Stomach smooth muscle (tissue), 2 donors: ENCODE measurements around the gene ZFPL1.

Experiments
- H3K27ac ChIP-seq: one replicate; pipeline ENCODE4 v1.7.0; 2013; ENCODE audit warnings: mild to moderate bottlenecking, low read length, inconsistent platforms
- H3K27me3 ChIP-seq, 2 donors: one replicate each; pipeline ENCODE4 v1.7.0; 2013; ENCODE audit warnings: low read length in 2 of 2; ENCODE audit not compliant: insufficient read depth in 2 of 2, control insufficient read depth in 1 of 2
- H3K36me3 ChIP-seq, 2 donors: one replicate each; pipeline ENCODE4 v1.7.0; 2013; ENCODE audit warnings: low read length in 2 of 2; ENCODE audit not compliant: control insufficient read depth in 2 of 2, insufficient read depth in 2 of 2
- H3K4me1 ChIP-seq: one replicate; pipeline ENCODE4 v1.7.0; 2013; ENCODE audit warnings: low read length; ENCODE audit not compliant: control insufficient read depth, insufficient read depth
- H3K4me3 ChIP-seq, 2 donors: one replicate each; pipeline ENCODE4 v1.7.0; 2013; ENCODE audit warnings: low read length in 2 of 2
- H3K9ac ChIP-seq, 2 donors: one replicate each; pipeline ENCODE4 v1.7.0; 2013; ENCODE audit warnings: low read length in 2 of 2, mild to moderate bottlenecking in 1 of 2
- H3K9me3 ChIP-seq, 2 donors: one replicate each; pipeline ENCODE4 v1.7.0; 2013; ENCODE audit warnings: low read length in 2 of 2; ENCODE audit not compliant: control insufficient read depth in 2 of 2
- donor health status: healthy.
- donor health status: Pancreatic carcinoma.

ZFPL1 gene

GRCh38 chr11:65060913-65061408, 23.1 kb upstream of the ZFPL1 start:
- H3K9me3 ChIP-seq: no peaks in the 10 kb centered on the region
- H3K4me3 ChIP-seq: no peak overlapping the region
- H3K36me3 ChIP-seq: no peaks in the 10 kb centered on the region
- peaks cover 0 to 2% of the 10 kb centered on the region in 2 donors for H3K27me3 ChIP-seq
- no peaks in the 10 kb centered on the region for H3K4me1 ChIP-seq
- no peak overlapping the region for H3K27ac ChIP-seq
- H3K9ac ChIP-seq: no peak overlapping the region

- no peak overlapping the region for H3K4me3 ChIP-seq
- H3K4me1 ChIP-seq: no peaks in the 10 kb centered on the region
- H3K9me3 ChIP-seq: no peaks in the 10 kb centered on the region
- H3K27ac ChIP-seq: no peak overlapping the region
- H3K36me3 ChIP-seq: no peaks in the 10 kb centered on the region
- peaks cover 0 to 2% of the 10 kb centered on the region in 2 donors for H3K27me3 ChIP-seq
- no peak overlapping the region for H3K9ac ChIP-seq
Measured at GRCh38 chr11:65063532-65063931, 20.5 kb upstream of the ZFPL1 start.

- H3K4me1 ChIP-seq: no peaks in the 10 kb centered on the region
- no peaks in the 10 kb centered on the region for H3K36me3 ChIP-seq
- no peak overlapping the region for H3K27ac ChIP-seq
- H3K27me3 ChIP-seq: no peaks in the 10 kb centered on the region
- no peak overlapping the region for H3K9ac ChIP-seq
- H3K4me3 ChIP-seq: no peak overlapping the region
- no peaks in the 10 kb centered on the region for H3K9me3 ChIP-seq
Measured at GRCh38 chr11:65064847-65065240, 19.2 kb upstream of the ZFPL1 start.

- H3K9ac ChIP-seq: no peak overlapping the region
- H3K9me3 ChIP-seq: no peaks in the 10 kb centered on the region
- H3K27me3 ChIP-seq: no peaks in the 10 kb centered on the region
- H3K4me3 ChIP-seq: no peak overlapping the region
- no peaks in the 10 kb centered on the region for H3K36me3 ChIP-seq
- H3K4me1 ChIP-seq: no peaks in the 10 kb centered on the region
- H3K27ac ChIP-seq: no peak overlapping the region
Measured at GRCh38 chr11:65065851-65066250, 18.2 kb upstream of the ZFPL1 start.

GRCh38 chr11:65066315-65066714, 17.7 kb upstream of the ZFPL1 start:
- Histone ChIP-seq H3K4me1 (no peaks in the 10 kb centered on the region), H3K27ac (no peak overlapping the region), H3K36me3 (no peaks in the 10 kb centered on the region), H3K4me3 (no peak overlapping the region), H3K9ac (no peak overlapping the region), H3K27me3 (no peaks in the 10 kb centered on the region), H3K9me3 (no peaks in the 10 kb centered on the region)

- H3K27ac ChIP-seq: no peak overlapping the region
- H3K4me3 ChIP-seq: no peak overlapping the region
Measured at GRCh38 chr11:65066805-65067291, 17.2 kb upstream of the ZFPL1 start.

GRCh38 chr11:65067446-65067845, 16.6 kb upstream of the ZFPL1 start:
- Histone ChIP-seq H3K4me3 (no peak overlapping the region), H3K4me1 (no peaks in the 10 kb centered on the region), H3K9me3 (no peaks in the 10 kb centered on the region), H3K9ac (no peak overlapping the region), H3K36me3 (no peaks in the 10 kb centered on the region), H3K27me3 (no peaks in the 10 kb centered on the region), H3K27ac (no peak overlapping the region)

More at GRCh38 chr11:65066805-65067291, 17.2 kb upstream of the ZFPL1 start:
- H3K9me3 ChIP-seq: no peaks in the 10 kb centered on the region
- H3K36me3 ChIP-seq: no peaks in the 10 kb centered on the region
- H3K27me3 ChIP-seq: no peaks in the 10 kb centered on the region
- H3K4me1 ChIP-seq: no peaks in the 10 kb centered on the region
- no peak overlapping the region for H3K9ac ChIP-seq

- no peak overlapping the region for H3K9ac ChIP-seq
Measured at GRCh38 chr11:65069217-65069616, 14.8 kb upstream of the ZFPL1 start.

GRCh38 chr11:65071907-65072630, 12.0 kb upstream of the ZFPL1 start:
- Histone ChIP-seq H3K27ac (no peak overlapping the region), H3K36me3 (no peaks in the 10 kb centered on the region), H3K9me3 (no peaks in the 10 kb centered on the region), H3K9ac (no peak overlapping the region), H3K4me3 (no peak overlapping the region), H3K4me1 (no peaks in the 10 kb centered on the region), H3K27me3 (no peaks in the 10 kb centered on the region)

More at GRCh38 chr11:65069217-65069616, 14.8 kb upstream of the ZFPL1 start:
- H3K4me3 ChIP-seq: no peak overlapping the region
- H3K4me1 ChIP-seq: no peaks in the 10 kb centered on the region
- no peak overlapping the region for H3K27ac ChIP-seq
- H3K27me3 ChIP-seq: no peaks in the 10 kb centered on the region
- no peaks in the 10 kb centered on the region for H3K36me3 ChIP-seq
- H3K9me3 ChIP-seq: no peaks in the 10 kb centered on the region

GRCh38 chr11:65072631-65072966, 11.4 kb upstream of the ZFPL1 start:
- no peaks in the 10 kb centered on the region for H3K9me3 ChIP-seq

GRCh38 chr11:65077451-65077850, 6.6 kb upstream of the ZFPL1 start:
- no peak overlapping the region for H3K4me3 ChIP-seq

More at GRCh38 chr11:65072631-65072966, 11.4 kb upstream of the ZFPL1 start:
- Histone ChIP-seq H3K27ac (no peak overlapping the region), H3K36me3 (no peaks in the 10 kb centered on the region), H3K9ac (no peak overlapping the region), H3K4me3 (no peak overlapping the region), H3K27me3 (no peaks in the 10 kb centered on the region), H3K4me1 (no peaks in the 10 kb centered on the region)

More at GRCh38 chr11:65077451-65077850, 6.6 kb upstream of the ZFPL1 start:
- Histone ChIP-seq H3K9me3 (no peaks in the 10 kb centered on the region), H3K27me3 (no peaks in the 10 kb centered on the region), H3K9ac (no peak overlapping the region), H3K4me1 (no peaks in the 10 kb centered on the region), H3K36me3 (no peaks in the 10 kb centered on the region), H3K27ac (no peak overlapping the region)
